Mesenchymal stem cell (in vitro differentiated cells and primary cell): Measurements from ENCODE around the gene UBE2G1.

Experiments
- DNase-seq: peaks from one replicate; pipeline ENCODE4 v3.0.0-alpha.2; 2013
- H2AFZ ChIP-seq: one replicate; pipeline ENCODE4 v1.6.1; 2013; ENCODE audit warnings: low read depth, mild to moderate bottlenecking, control low read depth, inconsistent platforms, low read length, moderate library complexity
- H2AK5ac ChIP-seq: 2 replicates; pipeline ENCODE4 v1.6.1; 2013; ENCODE audit warnings: low read length, moderate library complexity, mild to moderate bottlenecking, inconsistent platforms; ENCODE audit not compliant: severe bottlenecking
- H2BK120ac ChIP-seq: one replicate; pipeline ENCODE4 v1.6.1; 2013; ENCODE audit warnings: low read depth, mild to moderate bottlenecking, inconsistent platforms, low read length, moderate library complexity
- H2BK12ac ChIP-seq, 2 experiments: one replicate each; pipeline ENCODE4 v1.6.1; 2013; ENCODE audit warnings: inconsistent platforms in 2 of 2, low read length in 2 of 2, mild to moderate bottlenecking in 2 of 2, moderate library complexity in 2 of 2, control low read depth in 1 of 2
- H2BK15ac ChIP-seq: one replicate; pipeline ENCODE4 v1.6.1; 2013; ENCODE audit warnings: mild to moderate bottlenecking, low read depth, inconsistent platforms; ENCODE audit not compliant: poor library complexity, severe bottlenecking
- H2BK5ac ChIP-seq: 2 replicates; pipeline ENCODE4 v1.6.1; 2013; ENCODE audit warnings: low read depth, mild to moderate bottlenecking, low read length, control low read depth, inconsistent platforms; ENCODE audit not compliant: poor library complexity, severe bottlenecking
- H3K14ac ChIP-seq, 2 experiments: one replicate each; pipeline ENCODE4 v1.6.1; 2013; ENCODE audit warnings: inconsistent platforms in 2 of 2, low read length in 2 of 2, control low read depth in 1 of 2, mild to moderate bottlenecking in 1 of 2, moderate library complexity in 1 of 2
- H3K18ac ChIP-seq, 2 experiments: one replicate each; pipeline ENCODE4 v1.6.1; 2013; ENCODE audit warnings: inconsistent platforms in 2 of 2, low read length in 2 of 2, control low read depth in 1 of 2, low read depth in 1 of 2, mild to moderate bottlenecking in 1 of 2
- H3K23ac ChIP-seq, 2 experiments: one replicate each; pipeline ENCODE4 v1.6.1; 2013; ENCODE audit warnings: inconsistent platforms in 2 of 2, low read length in 2 of 2, mild to moderate bottlenecking in 2 of 2, moderate library complexity in 2 of 2, control low read depth in 1 of 2
- H3K27ac ChIP-seq: 2 replicates; pipeline ENCODE4 v1.5.1; 2013; ENCODE audit warnings: mild to moderate bottlenecking, moderate library complexity, low read length, control low read depth, inconsistent platforms; ENCODE audit not compliant: poor library complexity, severe bottlenecking
- H3K27me3 ChIP-seq, 2 experiments: 2 replicates each; pipeline versions ENCODE4 v1.6.1 to v1.7.0; 2013; ENCODE audit warnings: low read length in 2 of 2, mild to moderate bottlenecking in 2 of 2, moderate library complexity in 2 of 2, control low read depth in 1 of 2, inconsistent platforms in 1 of 2; ENCODE audit not compliant: control insufficient read depth in 1 of 2, insufficient read depth in 1 of 2
- H3K36me3 ChIP-seq, 2 experiments: 2 replicates each; pipeline versions ENCODE4 v1.6.1 to v1.7.0; 2013; ENCODE audit warnings: low read length in 2 of 2, control low read depth in 1 of 2, inconsistent platforms in 1 of 2, low read depth in 1 of 2, mild to moderate bottlenecking in 1 of 2; ENCODE audit not compliant: insufficient read depth in 2 of 2, control insufficient read depth in 1 of 2
- H3K4ac ChIP-seq, 2 experiments: one replicate each; pipeline ENCODE4 v1.6.1; 2013; ENCODE audit warnings: inconsistent platforms in 2 of 2, low read length in 2 of 2, mild to moderate bottlenecking in 2 of 2, moderate library complexity in 2 of 2, control low read depth in 1 of 2, low read depth in 1 of 2
- H3K4me1 ChIP-seq: 2 replicates; pipeline ENCODE4 v1.6.1; 2013; ENCODE audit warnings: low read depth, low read length, control low read depth; ENCODE audit not compliant: control insufficient read depth, insufficient read depth
- H3K4me2 ChIP-seq: 2 replicates; pipeline ENCODE4 v1.6.1; 2013; ENCODE audit warnings: low read length, mild to moderate bottlenecking, inconsistent platforms; ENCODE audit not compliant: poor library complexity, severe bottlenecking
- H3K4me3 ChIP-seq, 2 experiments: 2 replicates each; pipeline versions ENCODE4 v1.5.1 to v1.7.0; 2013; ENCODE audit warnings: low read length in 2 of 2, mild to moderate bottlenecking in 2 of 2, control low read depth in 1 of 2, low read depth in 1 of 2; ENCODE audit not compliant: insufficient read depth in 1 of 2
- H3K79me1 ChIP-seq: replicated peaks from 2 replicates; pipeline ENCODE4 v1.6.1; 2013; ENCODE audit warnings: mild to moderate bottlenecking, control low read depth, low read length, inconsistent platforms; ENCODE audit not compliant: poor library complexity, severe bottlenecking
- H3K9ac ChIP-seq: 2 replicates; pipeline ENCODE4 v1.7.0; 2013; ENCODE audit warnings: mild to moderate bottlenecking, low read length, moderate library complexity
- H3K9me3 ChIP-seq: 2 replicates; pipeline ENCODE4 v1.7.0; 2013; ENCODE audit warnings: mild to moderate bottlenecking, low read length; ENCODE audit not compliant: control insufficient read depth
- H4K8ac ChIP-seq: one replicate; pipeline ENCODE4 v1.6.1; 2013; ENCODE audit warnings: inconsistent platforms, mild to moderate bottlenecking, low read length, moderate library complexity
- H4K91ac ChIP-seq: one replicate; pipeline ENCODE4 v1.6.1; 2013; ENCODE audit warnings: mild to moderate bottlenecking, low read length, inconsistent platforms
- WGBS: methylation state at CpG from one replicate; pipeline ENCODE4 v1.1.7; 2013; ENCODE audit warnings: mixed read lengths; 5-methylcytosine and 5-hydroxymethylcytosine counted together

Gene UBE2G1

DNA sequence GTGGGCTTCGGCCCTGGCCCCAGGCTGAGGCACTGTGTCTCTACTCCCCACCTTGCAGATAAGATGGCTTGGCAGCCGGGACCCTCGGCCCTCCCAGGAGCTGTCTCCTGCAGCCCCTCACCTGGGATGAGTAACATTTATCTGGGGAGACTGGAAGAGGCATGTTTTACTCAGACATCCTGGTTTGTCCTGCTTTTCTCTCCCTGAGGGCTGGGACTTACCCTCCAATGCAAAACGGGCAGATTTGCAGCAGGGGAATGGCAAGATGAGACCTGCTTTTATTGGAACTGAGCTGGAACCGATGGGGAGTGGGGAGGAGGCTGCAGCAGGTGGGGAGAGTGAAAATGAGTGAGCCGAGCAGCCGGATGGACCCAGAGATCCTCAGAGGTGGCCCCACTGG, 27.3 kb upstream of the UBE2G1 start:
- Histone ChIP-seq H3K36me3 (no peaks in the 10 kb centered on the region), H3K14ac (no peak overlapping the region), H2AFZ (no peak overlapping the region), H3K4me2 (no peak overlapping the region), H2BK12ac (no peak overlapping the region), H4K8ac (no peak overlapping the region), H3K4ac (no peak overlapping the region), H2BK120ac (no peak overlapping the region), H3K4me1 (no peaks in the 10 kb centered on the region), H2BK5ac (no peak overlapping the region), H3K9me3 (no peaks in the 10 kb centered on the region), H3K9ac (no peak overlapping the region), H3K27ac (no peak overlapping the region), H3K18ac (no peak overlapping the region), H2AK5ac (no peak overlapping the region), H3K4me3 (no peak overlapping the region), H3K79me1 (no peaks in the 10 kb centered on the region), H2BK15ac (no peak overlapping the region), H4K91ac (no peak overlapping the region), H3K23ac (no peak overlapping the region), H3K27me3 (peaks cover 0 to 7% of the 10 kb centered on the region in 2 experiments)
- 66% methylated on average over 7 of the region's 7 CpGs for WGBS
- DNase-seq: no peak

GRCh38 chr17:4389079-4389478, 22.6 kb upstream of the UBE2G1 start:
- H4K8ac ChIP-seq: no peak overlapping the region
- H2BK12ac ChIP-seq: no peak overlapping the region
- H3K4ac ChIP-seq: no peak overlapping the region
- H3K18ac ChIP-seq: no peak overlapping the region
- no peak overlapping the region for H2AK5ac ChIP-seq
- no peak overlapping the region for H2BK120ac ChIP-seq
- DNase-seq: no peak
- peaks cover 0 to 5% of the 10 kb centered on the region in 2 experiments for H3K27me3 ChIP-seq
- no peak overlapping the region for H3K14ac ChIP-seq
- H3K79me1 ChIP-seq: no peaks in the 10 kb centered on the region
- no peak overlapping the region for H4K91ac ChIP-seq
- no peak overlapping the region for H2BK5ac ChIP-seq
- H3K27ac ChIP-seq: no peak overlapping the region
- no peak overlapping the region for H3K9ac ChIP-seq
- H3K4me2 ChIP-seq: no peak overlapping the region
- no peak overlapping the region for H2BK15ac ChIP-seq
- H3K4me1 ChIP-seq: no peaks in the 10 kb centered on the region
- 79% methylated on average over 8 of the region's 8 CpGs for WGBS
- no peak overlapping the region for H2AFZ ChIP-seq
- H3K4me3 ChIP-seq: no peak overlapping the region
- no peak overlapping the region for H3K23ac ChIP-seq
- no peaks in the 10 kb centered on the region for H3K36me3 ChIP-seq
- H3K9me3 ChIP-seq: no peaks in the 10 kb centered on the region

GRCh38 chr17:4387137-4387536, 20.7 kb upstream of the UBE2G1 start:
- Histone ChIP-seq H3K9ac (no peak overlapping the region), H3K4me3 (no peak overlapping the region), H2BK120ac (no peak overlapping the region), H3K36me3 (no peaks in the 10 kb centered on the region), H3K4ac (no peak overlapping the region), H2BK12ac (no peak overlapping the region), H4K8ac (no peak overlapping the region), H3K27me3 (peaks cover 0 to 5% of the 10 kb centered on the region in 2 experiments), H3K14ac (no peak overlapping the region), H4K91ac (no peak overlapping the region), H2AFZ (no peak overlapping the region), H3K27ac (no peak overlapping the region), H3K4me1 (no peaks in the 10 kb centered on the region), H3K4me2 (no peak overlapping the region), H3K23ac (no peak overlapping the region), H2AK5ac (no peak overlapping the region), H3K79me1 (no peaks in the 10 kb centered on the region), H3K9me3 (no peaks in the 10 kb centered on the region), H2BK5ac (no peak overlapping the region), H2BK15ac (no peak overlapping the region), H3K18ac (no peak overlapping the region)
- no peak for DNase-seq
- 73% methylated on average over 5 of the region's 5 CpGs for WGBS

- Histone ChIP-seq H2BK5ac (no peak overlapping the region), H2AFZ (no peak overlapping the region), H3K4me3 (no peak overlapping the region), H2AK5ac (no peak overlapping the region), H2BK12ac (no peak overlapping the region), H3K18ac (no peak overlapping the region), H4K91ac (no peak overlapping the region), H3K23ac (no peak overlapping the region), H3K4ac (no peak overlapping the region), H3K4me2 (no peak overlapping the region), H2BK15ac (no peak overlapping the region), H3K36me3 (no peaks in the 10 kb centered on the region), H3K27ac (no peak overlapping the region), H3K14ac (no peak overlapping the region), H3K79me1 (no peaks in the 10 kb centered on the region), H3K4me1 (no peaks in the 10 kb centered on the region), H3K9me3 (no peaks in the 10 kb centered on the region), H3K27me3 (peaks cover 0 to 8% of the 10 kb centered on the region in 2 experiments), H2BK120ac (no peak overlapping the region), H3K9ac (no peak overlapping the region), H4K8ac (no peak overlapping the region)
- 94% methylated on average over 2 of the region's 2 CpGs for WGBS
- DNase-seq: no peak
Observed at GRCh38 chr17:4386406-4386805, 19.9 kb upstream of the UBE2G1 start.
